ENCODE results near the gene CEP43.

CEP43 gene

GRCh38 chr6:166969390-166970002, 29.7 kb upstream of the CEP43 start:
- DNase-seq = no peak

DNA sequence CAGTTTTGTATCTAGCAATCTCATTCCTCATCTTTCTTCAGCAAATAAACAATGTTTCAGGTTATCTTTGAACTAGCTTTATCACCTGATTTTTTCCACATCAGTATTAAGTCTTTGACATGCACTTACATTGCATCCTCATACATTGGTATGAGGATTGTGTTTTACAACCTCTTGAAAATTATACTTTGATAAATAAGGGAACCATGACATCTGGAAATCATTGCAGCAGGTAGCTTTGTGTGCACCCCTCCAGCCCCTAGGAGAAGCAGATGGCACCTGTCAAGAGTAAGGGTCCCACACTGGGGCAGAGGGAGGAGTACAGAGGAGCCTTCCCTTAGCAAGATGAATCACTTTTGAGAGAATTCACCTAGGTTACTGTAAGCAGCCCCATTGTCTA, 29.1 kb upstream of the CEP43 start:
- DNase-seq = no peak

DNA sequence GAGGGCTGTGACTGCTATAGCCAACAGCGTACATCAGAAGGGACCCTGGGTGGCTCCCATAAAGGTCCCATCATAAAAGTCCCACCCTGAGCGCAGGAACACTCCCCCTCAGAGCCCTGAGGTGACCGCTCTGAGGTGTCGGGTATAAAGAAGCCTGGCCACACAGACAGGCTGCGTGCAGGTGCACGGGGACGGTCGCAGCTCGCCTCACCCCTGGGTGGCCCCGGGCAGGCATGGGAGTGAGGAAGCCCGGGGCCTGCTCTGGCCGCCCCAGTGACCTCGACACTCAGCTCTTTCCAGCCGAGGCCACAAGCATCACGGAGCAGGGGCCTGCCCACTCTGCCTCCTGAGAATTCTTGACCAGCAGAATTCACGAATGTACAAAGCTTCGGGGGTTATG, 28.4 kb upstream of the CEP43 start:
- DNase-seq = no peak

GRCh38 chr6:166971271-166971670, 27.9 kb upstream of the CEP43 start:
- no peak for DNase-seq

DNA sequence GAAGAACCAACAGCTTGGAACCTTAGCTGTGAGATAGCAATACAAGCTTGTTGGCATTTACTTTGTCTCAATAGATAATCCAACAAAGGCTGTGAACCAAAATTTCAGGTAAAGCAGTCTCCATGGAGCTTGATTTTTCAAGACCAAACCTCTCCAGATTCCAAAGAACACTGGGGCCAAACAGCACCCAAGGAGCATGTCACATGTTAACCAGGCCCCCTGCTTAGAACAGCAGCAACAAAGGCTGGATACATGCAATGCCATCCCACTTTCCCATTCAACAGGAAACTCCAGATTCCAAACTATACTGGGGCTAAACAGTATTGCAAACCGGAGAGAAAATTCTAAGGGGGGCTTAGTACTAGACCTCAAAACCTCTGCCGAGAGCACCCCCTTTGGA, 27.1 kb upstream of the CEP43 start:
- no peak for DNase-seq

DNA sequence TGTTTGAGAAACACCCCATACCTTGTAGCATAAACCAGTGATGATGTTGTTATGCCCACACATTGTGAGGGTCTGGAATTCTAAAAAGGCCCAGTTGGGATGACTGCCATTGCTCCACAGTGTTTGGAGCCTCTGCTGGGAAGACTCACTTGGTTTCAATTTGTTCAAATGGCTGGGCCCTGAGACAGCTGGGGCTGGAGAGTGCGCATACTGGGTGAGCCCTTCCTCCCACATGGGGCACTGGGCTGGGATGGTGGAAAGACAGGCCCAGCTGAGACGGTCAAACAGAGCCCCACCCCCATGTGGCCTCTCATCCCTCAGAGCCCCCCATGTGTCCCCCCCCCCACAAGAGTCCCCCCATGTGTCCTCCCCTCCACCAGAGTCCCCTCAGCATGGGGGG, 22.6 kb upstream of the CEP43 start:
- no peak for DNase-seq

GRCh38 chr6:166977621-166978525, 21.3 kb upstream of the CEP43 start:
- no peak for DNase-seq

DNA sequence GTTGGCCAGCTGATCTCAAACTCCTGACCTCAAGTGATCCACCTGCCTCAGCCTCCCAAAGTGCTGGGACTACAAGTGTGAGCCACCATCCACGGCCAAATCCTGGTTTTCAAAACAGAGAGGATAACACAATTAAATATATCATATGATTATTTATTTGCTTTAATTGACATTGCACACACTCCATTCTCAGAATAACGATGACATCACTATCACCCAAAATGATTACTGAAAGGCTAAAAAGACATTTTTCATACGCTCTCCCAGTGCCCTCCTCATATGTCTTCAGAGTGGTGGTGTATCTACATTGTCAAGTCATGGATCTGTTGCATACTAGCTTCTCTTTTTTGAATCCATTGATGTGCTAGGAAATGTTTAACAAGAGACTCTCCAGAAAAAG, 18.5 kb upstream of the CEP43 start:
- DNase-seq = no peak

- DNase-seq = no peak
These were observed 11.7 kb upstream of the CEP43 start for GRCh38 chr6:166987448-166987847.

- DNase-seq = no peak
These were observed 11.3 kb upstream of the CEP43 start for GRCh38 chr6:166987930-166988329.

DNA sequence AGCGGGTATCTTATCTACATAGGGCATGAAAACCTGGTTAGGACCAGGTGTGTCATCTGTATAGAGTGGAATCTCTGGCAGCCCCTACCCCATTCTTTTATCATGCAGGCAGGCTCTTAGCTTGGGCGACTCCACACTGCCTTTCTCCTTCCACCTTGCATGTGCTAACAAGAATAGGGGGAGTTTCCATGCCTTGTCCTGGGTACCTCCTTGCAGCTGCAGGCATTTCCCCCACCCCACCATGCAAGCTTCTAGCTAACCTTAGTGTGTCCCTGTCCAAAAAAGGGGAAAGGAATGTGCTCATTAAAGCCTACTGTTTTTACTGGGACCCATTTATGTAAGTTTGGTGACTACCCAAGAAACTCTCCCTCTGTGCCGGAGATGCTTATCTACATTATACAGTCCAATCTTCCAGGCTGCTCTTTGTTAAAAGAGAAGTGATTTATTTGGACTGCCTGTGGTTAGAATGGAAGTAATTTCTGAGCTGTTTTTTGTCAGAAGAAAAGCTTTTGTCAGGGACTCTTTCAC, 10.5 kb upstream of the CEP43 start:
- DNase-seq = no peak

GRCh38 chr6:166989427-166990032, 9.7 kb upstream of the CEP43 start:
- no peak for DNase-seq

GRCh38 chr6:166996406-166996805, 2.8 kb upstream of the CEP43 start:
- DNase-seq = no peak

- no peak for DNase-seq
These were observed 1.8 kb upstream of the CEP43 start for GRCh38 chr6:166997348-166997747.

- DNase-seq = no peak
These were observed 1.4 kb upstream of the CEP43 start for GRCh38 chr6:166997768-166998255.

DNA sequence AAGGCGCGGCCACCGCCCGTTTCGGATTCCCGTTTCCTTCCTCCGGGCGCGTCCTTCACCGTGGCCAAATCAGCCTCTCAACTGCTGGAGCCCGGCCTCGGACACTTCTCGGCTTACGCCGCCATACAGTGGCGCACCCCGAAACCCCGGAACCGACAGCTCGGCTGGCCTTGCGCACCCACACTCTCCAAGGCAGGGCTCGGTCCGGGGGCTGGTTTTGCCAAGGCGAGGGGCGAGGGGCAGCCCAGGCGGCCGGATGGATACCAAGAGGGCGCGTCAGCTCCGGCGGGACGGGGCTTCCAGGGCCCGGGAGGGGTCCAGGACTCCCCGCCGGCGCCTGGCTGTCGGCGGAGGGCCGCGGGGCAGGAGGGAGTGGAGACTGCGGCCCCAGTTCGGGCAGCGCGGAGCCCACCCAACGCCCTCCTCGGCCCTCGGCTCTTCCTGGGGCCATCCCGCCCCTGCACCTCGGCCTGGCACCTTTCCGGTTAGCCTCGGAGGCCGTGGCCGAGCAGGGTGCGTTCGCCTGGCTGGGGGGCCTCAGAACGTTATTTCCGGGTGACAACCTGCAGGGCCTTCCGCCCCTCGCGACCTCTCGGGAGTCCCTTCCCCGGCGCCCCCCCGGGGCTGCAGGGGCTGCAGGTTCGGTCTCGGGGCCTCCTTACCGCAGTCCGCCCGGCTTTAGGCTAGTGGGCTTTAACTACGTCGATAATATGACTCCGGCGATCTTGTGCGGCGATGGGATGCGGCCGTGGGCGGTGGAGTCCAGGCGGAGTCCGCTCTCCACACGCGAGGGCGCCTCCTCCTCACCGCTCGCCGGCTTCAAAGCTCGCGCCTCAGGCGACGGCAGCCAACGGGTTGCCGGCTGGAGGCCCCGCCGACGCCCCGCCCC, 697 bp upstream of the CEP43 start:
- no peak for DNase-seq

- DNase-seq = no peak
These were observed 672 bp downstream of the CEP43 start for GRCh38 chr6:166999884-167000253.

GRCh38 chr6:167000759-167001158, 1.6 kb downstream of the CEP43 start:
- no peak for DNase-seq

DNA sequence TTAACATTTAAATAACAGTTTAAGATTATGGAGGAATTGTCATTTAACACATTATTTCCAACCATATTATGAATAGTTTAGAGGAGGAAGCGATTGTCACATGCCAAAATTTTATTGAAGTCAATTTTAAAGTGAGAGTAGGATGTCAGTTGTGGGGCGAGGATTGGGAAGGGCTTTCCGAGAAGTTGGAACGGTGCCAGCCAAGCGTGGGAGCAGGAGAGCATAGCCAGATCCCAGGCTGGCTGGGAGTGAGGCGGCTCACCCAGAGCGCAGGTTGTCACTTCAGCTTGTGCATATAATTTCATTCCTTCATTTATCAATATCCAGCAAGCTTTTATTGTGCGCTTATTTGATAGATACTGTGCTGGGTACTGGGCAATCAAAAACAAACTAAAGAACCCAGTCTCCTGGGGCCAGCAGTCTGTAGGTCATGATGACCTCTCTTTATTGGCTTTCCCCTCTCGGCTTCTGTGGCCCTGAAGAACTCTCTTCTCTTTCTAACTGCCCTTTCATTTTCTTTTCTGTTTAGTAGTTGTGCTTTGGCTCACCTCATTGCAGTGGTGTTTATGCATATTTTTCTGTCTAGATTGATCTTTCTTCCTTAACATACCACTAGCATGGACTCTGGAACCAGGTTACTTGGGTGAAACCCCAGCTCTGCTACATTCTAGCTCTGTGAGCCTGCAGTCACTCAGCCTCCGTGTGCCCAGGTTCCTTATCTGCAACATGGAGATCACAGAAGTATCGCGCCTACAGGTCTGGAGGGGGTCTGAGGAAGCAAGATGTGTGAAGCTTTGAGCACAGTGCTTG, 6.4 kb downstream of the CEP43 start:
- no peak for DNase-seq

GRCh38 chr6:167007985-167008384, 8.8 kb downstream of the CEP43 start:
- DNase-seq = no peak

- no peak for DNase-seq
These were observed 13.9 kb downstream of the CEP43 start for GRCh38 chr6:167013067-167013466.

- no peak for DNase-seq
These were observed 14.7 kb downstream of the CEP43 start for GRCh38 chr6:167013946-167014345.

Measured in 8988T (cell line).